Psoas muscle (tissue), 8 donors: ENCODE measurements around the gene GPX1. TPM values are rescaled to one million over a fixed set of nuclear protein-coding genes. Genes with fewer than 3 reads are reported as not detected.

Experiments used
- ATAC-seq, 4 donors: fragments of 200-7000 bp; cut with Tn5 transposase; one replicate each; pipeline ENCODE4 v1.9.1; 2020; ENCODE audit warnings: moderate library complexity in 3 of 4, mild to moderate bottlenecking in 2 of 4
- DNase-seq, 2 donors: peaks; one replicate each; pipeline ENCODE4 v3.0.0-alpha.2; 2020
- H3K27ac ChIP-seq: fragments of 200-600 bp; one replicate; pipeline ENCODE4 v1.8.0; 2022
- H3K27me3 ChIP-seq, 3 donors: fragments of 200-600 bp in 1 of 3; one replicate each; pipeline versions ENCODE4 v1.6.1 to v1.8.0; 2013 to 2022; ENCODE audit warnings: low read length in 2 of 3, mild to moderate bottlenecking in 2 of 3, moderate library complexity in 1 of 3; ENCODE audit not compliant: insufficient read depth in 3 of 3
- H3K36me3 ChIP-seq, 2 donors: fragments of 200-600 bp in 1 of 2; one replicate each; pipeline versions ENCODE4 v1.6.1 to v1.8.0; 2013 to 2022; ENCODE audit warnings: low read depth in 1 of 2, mild to moderate bottlenecking in 1 of 2, moderate library complexity in 1 of 2; ENCODE audit not compliant: insufficient read depth in 1 of 2
- H3K4me1 ChIP-seq: fragments of 200-600 bp; one replicate; pipeline ENCODE4 v1.8.0; 2022
- H3K4me3 ChIP-seq: fragments of 200-600 bp; one replicate; pipeline ENCODE4 v1.8.0; 2022; ENCODE audit warnings: mild to moderate bottlenecking
- H3K9me3 ChIP-seq: fragments of 200-600 bp; one replicate; pipeline ENCODE4 v1.8.0; 2022
- CTCF ChIP-seq: fragments of 200-600 bp; IDR thresholded peaks from one replicate; pipeline ENCODE4 v1.8.0; 2022; ENCODE audit warnings: antibody characterized with exemption
- WGBS, 3 donors: extraction: QIAGEN DNeasy Blood & Tissue Kit; methylation state at CpG; one replicate each; pipeline versions ENCODE4 v1.1.6 to v1.1.7; 2013; 5-methylcytosine and 5-hydroxymethylcytosine counted together
- intact Hi-C, 2 donors: fragments of 100-400 bp; cut with DNase I; formaldehyde crosslinking; loops; one replicate each; pipeline versions ENCODE4 v1.11.0 to v1.14.2; 2022
- polyA plus RNA-seq, 3 donors: library from polyadenylated mRNA; stranded (reverse); fragments of 200-250 nt; gene quantifications; one replicate each; pipeline ENCODE4 v1.2.3, GENCODE V29; 2013
- total RNA-seq, 4 donors: library from RNA; stranded (reverse); fragmentation: NEBNext Ultra II Directional in 2 of 4; extraction: Animal tissue kit (Norgen Biotek cat#: 25700) in 2 of 4; gene quantifications; one replicate each; pipeline versions ENCODE4 v1.2.1 to v1.2.4, GENCODE V29; 2021 to 2023
- donor health status: healthy with polysubstance abuse.
- donor health status: DM: no; HTN: no; CAD: no; lungs with moderate emphysema.
- donor health status: Bipolar disorder and iron deficiency.
- donor health status: healthy.
- donor health status: DM: yes; HTN: yes; CAD: no.
- donor health status: DM: no; HTN: no; CAD: no.
- donor health status: DM: no; HTN: no; CAD: no.
- donor health status: DM: yes; HTN: yes; CAD: no.

GPX1 gene
- total and polyA plus RNA-seq, 7 donors: 100 to 251 (median 129) TPM

DNA sequence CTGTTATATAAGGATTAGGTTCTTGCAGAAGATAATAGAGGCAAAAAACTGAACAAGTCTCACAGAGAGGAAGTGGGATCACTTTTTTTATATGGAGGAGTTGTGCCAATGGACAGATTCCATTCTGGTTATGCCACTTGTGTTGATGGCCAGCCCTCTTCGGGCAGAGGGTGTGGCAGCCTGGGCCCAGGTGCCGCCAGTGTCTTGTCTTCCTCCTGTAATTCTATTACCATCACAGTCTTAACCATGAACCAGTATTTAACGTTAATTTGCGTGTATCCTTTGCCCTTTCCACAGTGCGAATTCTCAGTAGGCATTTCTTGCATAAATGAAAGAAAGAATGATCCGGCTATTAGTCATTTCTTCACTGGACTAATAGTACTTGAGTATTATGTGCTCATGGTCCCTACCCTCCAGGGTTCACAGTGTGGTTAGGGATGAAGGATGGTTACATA lies 11.3 kb downstream of the GPX1 start:
- peak overlapping the region; percentile 73 for H3K27ac ChIP-seq

GRCh38 chr3:49343163-49343562 lies 15.0 kb downstream of the GPX1 start:
- DNase-seq (no peak), ATAC-seq (no peak)
- Histone ChIP-seq H3K27ac (no peak overlapping the region), H3K4me1 (peaks cover 12% of the 10 kb centered on the region), H3K27me3 (no peaks in the 10 kb centered on the region), H3K4me3 (no peak overlapping the region), H3K9me3 (no peaks in the 10 kb centered on the region), H3K36me3 (no peaks in the 10 kb centered on the region)
- intact Hi-C loops: loop anchor here (5.0 kb wide), 2 partner anchors 69 to 171 kb away; partner anchors contain the start of genes KLHDC8B (in 1 of the 2), RHOA (in 1 of the 2) and TCTA (in 1 of the 2)
- 73 to 88% (median 76%) methylated on average over 3 of the region's 3 CpGs for WGBS, 3 donors
- TF ChIP-seq CTCF: no peak

More for the DNA sequence above, 11.3 kb downstream of the GPX1 start:
- no peaks in the 10 kb centered on the region for H3K36me3 ChIP-seq
- ATAC-seq: no peak
- no peak overlapping the region for H3K4me3 ChIP-seq
- H3K27me3 ChIP-seq: no peaks in the 10 kb centered on the region
- H3K4me1 ChIP-seq: peaks cover 10% of the 10 kb centered on the region
- no peaks in the 10 kb centered on the region for H3K9me3 ChIP-seq
- intact Hi-C loops: loop anchor here in 1 of 2 donors (1.0 kb wide), 1 partner anchor 59 kb away; no protein-coding TSS in a partner anchor
- WGBS, 3 donors: 62 to 72% (median 65%) methylated on average over 6 of the region's 6 CpGs
- TF ChIP-seq CTCF: no peak
- DNase-seq: no peak

DNA sequence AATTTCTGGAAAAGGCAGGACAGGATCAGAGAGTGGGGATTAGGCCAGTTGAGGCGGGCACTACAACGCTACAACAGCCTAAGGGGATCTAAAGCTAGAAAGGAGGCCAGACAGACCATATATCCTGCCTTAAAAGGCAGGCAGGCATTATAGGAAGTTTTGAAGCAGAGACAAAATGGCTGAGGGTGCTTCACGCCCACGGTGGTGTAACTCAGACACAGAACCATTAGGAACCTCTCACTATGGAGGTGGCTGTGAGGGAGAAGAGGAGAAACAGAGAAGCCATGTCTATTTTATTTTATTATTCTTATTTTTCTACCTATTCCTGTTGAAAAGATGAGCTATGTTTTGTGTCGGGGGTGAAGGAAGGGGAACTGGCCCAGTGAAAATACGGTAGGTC lies 16.2 kb downstream of the GPX1 start:
- H3K27me3 ChIP-seq: no peaks in the 10 kb centered on the region
- WGBS, 3 donors: 90 to 94% (median 92%) methylated on average over 6 of the region's 6 CpGs
- H3K27ac ChIP-seq: no peak overlapping the region
- no peak for TF ChIP-seq CTCF
- ATAC-seq: no peak
- intact Hi-C loops: loop anchor here (2.0 to 5.0 kb wide), 3 partner anchors 70 to 170 kb away; partner anchors contain the start of genes KLHDC8B (in 1 of the 2), RHOA (in 1 of the 2) and TCTA (in 1 of the 2)
- no peak overlapping the region for H3K4me3 ChIP-seq
- peaks cover under 1 to 4% of the 10 kb centered on the region in 2 donors for H3K36me3 ChIP-seq
- H3K4me1 ChIP-seq: peaks cover 15% of the 10 kb centered on the region
- H3K9me3 ChIP-seq: no peaks in the 10 kb centered on the region
- peak in 1 of 2 donors; percentile 6 for DNase-seq

- intact Hi-C loops: loop anchor here (2.0 to 5.0 kb wide), 3 partner anchors 72 to 168 kb away; partner anchors contain the start of genes KLHDC8B (in 1 of the 2), RHOA (in 1 of the 2) and TCTA (in 1 of the 2)
- peak within 1 kb of the TSS; percentile 92 for H3K27ac ChIP-seq
- H3K4me1 ChIP-seq: peaks cover 15% of the 10 kb centered on the region
- H3K36me3 ChIP-seq: peaks cover 3 to 21% of the 10 kb centered on the region in 2 donors
- H3K4me3 ChIP-seq: peak within 1 kb of the TSS; percentile 98
- 2 to 3% (median 2%) methylated on average over 52 to 70 of the region's 70 CpGs for WGBS, 3 donors
- ATAC-seq: peak; percentile 94 to 97 (median 94)
- H3K27me3 ChIP-seq: no peaks in the 10 kb centered on the region
- DNase-seq: peak; percentile 90 to 94
- peak; percentile 22 for TF ChIP-seq CTCF
- H3K9me3 ChIP-seq: no peaks in the 10 kb centered on the region
These were observed 18.0 kb downstream of the GPX1 start, which contains the start of gene USP4 for GRCh38 chr3:49339941-49340800. Gene USP4 (minus strand): TSS chr3:49340053. CDS start chr3:49340024, 29 bp downstream.
